BLaER1 treated with 17β-estradiol and CSF1 and Interleukin-3, amounts not matched to agents 10 nM and 100 nM (cell line): Measurements from ENCODE around the gene NELL1.
A peak's percentile ranks its signal among the peaks of the same experiment; 100 is the strongest.

ENCODE experiments used
- H3K27ac ChIP-seq, 11 experiments: shearing (Covaris generic); formaldehyde crosslinking; 2 replicates each; pipeline ENCODE4 v1.8.1; 2022
- H3K27me3 ChIP-seq, 11 experiments: shearing (Covaris generic); formaldehyde crosslinking; 2 replicates each; pipeline ENCODE4 v1.8.1; 2022
- H3K36me3 ChIP-seq, 11 experiments: shearing (Covaris generic); formaldehyde crosslinking; 2 replicates each; pipeline ENCODE4 v1.8.1; 2022
- H3K4me1 ChIP-seq, 10 experiments: shearing (Covaris generic); formaldehyde crosslinking; 2 replicates each; pipeline ENCODE4 v1.8.1; 2022
- H3K4me2 ChIP-seq, 11 experiments: shearing (Covaris generic); formaldehyde crosslinking; 2 replicates each; pipeline ENCODE4 v1.8.1; 2022
- H3K4me3 ChIP-seq, 10 experiments: shearing (Covaris generic); formaldehyde crosslinking; 2 replicates each; pipeline ENCODE4 v1.8.1; 2022
- H3K9ac ChIP-seq, 11 experiments: shearing (Covaris generic); formaldehyde crosslinking; 2 replicates each; pipeline ENCODE4 v1.8.1; 2022
- H3K9me3 ChIP-seq, 11 experiments: shearing (Covaris generic); formaldehyde crosslinking; replicated peaks in 1 of 11; 2 replicates each; pipeline ENCODE4 v1.8.1; 2022
- H4K20me1 ChIP-seq, 11 experiments: shearing (Covaris generic); formaldehyde crosslinking; 2 replicates each; pipeline ENCODE4 v1.8.1; 2022
- Cebpa-rat ChIP-seq, 11 experiments: shearing (Covaris generic); IDR thresholded peaks; 2 replicates each; pipeline ENCODE4 v1.8.1; 2022

Gene NELL1

DNA sequence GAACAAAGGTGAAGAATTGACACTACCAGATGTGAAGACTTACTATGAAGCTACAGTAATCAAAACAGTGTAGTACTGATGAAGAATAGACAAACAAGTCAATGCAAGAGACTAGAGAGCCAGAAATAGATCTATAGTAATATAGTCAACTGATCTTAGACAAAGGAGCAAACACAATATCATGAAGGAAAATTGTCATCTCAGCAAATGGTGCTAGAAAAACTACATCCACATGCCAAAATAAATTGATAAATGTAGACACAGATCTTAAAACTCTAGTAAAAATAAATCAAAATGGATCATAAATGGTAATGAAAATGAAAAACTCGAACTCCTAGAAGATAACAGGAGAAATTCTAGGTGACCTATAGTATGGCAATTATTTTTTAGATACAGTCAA is 609.5 kb downstream of the NELL1 start:
- Histone ChIP-seq H3K9ac (no peak overlapping the region), H4K20me1 (no peaks in the 10 kb centered on the region), H3K4me2 (no peak overlapping the region), H3K27me3 (no peaks in the 10 kb centered on the region), H3K4me1 (no peaks in the 10 kb centered on the region), H3K4me3 (no peak overlapping the region), H3K27ac (no peak overlapping the region), H3K36me3 (no peaks in the 10 kb centered on the region), H3K9me3 (no peaks in the 10 kb centered on the region)
- no peak for TF ChIP-seq Cebpa-rat (IDR thresholded peaks at IDR 0.05)

GRCh38 chr11:21285104-21285503 is 615.7 kb downstream of the NELL1 start:
- no peak overlapping the region for H3K27ac ChIP-seq
- no peak for TF ChIP-seq Cebpa-rat (IDR thresholded peaks at IDR 0.05)
- H3K4me3 ChIP-seq: no peak overlapping the region
- no peak overlapping the region for H3K9ac ChIP-seq
- no peak overlapping the region for H3K4me2 ChIP-seq
- no peaks in the 10 kb centered on the region for H4K20me1 ChIP-seq
- no peaks in the 10 kb centered on the region for H3K36me3 ChIP-seq
- peaks cover 0 to 8% (median 0%) of the 10 kb centered on the region in 11 experiments; a peak in 1 of 22 replicates for H3K9me3 ChIP-seq
- no peaks in the 10 kb centered on the region for H3K4me1 ChIP-seq
- H3K27me3 ChIP-seq: no peaks in the 10 kb centered on the region

DNA sequence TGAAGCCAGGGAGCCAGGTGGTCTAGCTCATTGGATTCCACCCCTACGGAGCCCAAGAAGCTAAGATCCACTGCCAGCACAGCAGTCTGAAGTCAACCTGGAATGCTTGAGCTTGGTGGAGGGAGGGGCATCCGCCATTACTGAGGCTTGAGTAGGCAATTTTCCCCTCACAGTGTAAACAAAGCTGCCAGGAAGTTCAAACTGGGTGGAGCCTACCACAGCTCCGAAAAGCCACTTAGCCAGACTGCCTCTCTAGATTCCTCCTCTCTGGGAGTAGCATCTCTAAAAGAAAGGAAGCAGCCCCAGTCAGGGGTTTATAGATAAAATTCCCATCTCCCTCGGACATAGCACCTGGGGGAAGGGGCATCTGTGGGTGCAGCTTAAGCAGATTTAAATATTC is 620.3 kb downstream of the NELL1 start:
- Histone ChIP-seq H3K36me3 (no peaks in the 10 kb centered on the region), H3K4me3 (no peak overlapping the region), H3K4me2 (no peak overlapping the region), H3K27me3 (no peaks in the 10 kb centered on the region), H3K9me3 (peaks cover 0 to 8% (median 0%) of the 10 kb centered on the region in 11 experiments; a peak in 1 of 22 replicates), H3K9ac (no peak overlapping the region), H3K27ac (no peak overlapping the region), H4K20me1 (no peaks in the 10 kb centered on the region), H3K4me1 (no peaks in the 10 kb centered on the region)
- no peak for TF ChIP-seq Cebpa-rat (IDR thresholded peaks at IDR 0.05)

DNA sequence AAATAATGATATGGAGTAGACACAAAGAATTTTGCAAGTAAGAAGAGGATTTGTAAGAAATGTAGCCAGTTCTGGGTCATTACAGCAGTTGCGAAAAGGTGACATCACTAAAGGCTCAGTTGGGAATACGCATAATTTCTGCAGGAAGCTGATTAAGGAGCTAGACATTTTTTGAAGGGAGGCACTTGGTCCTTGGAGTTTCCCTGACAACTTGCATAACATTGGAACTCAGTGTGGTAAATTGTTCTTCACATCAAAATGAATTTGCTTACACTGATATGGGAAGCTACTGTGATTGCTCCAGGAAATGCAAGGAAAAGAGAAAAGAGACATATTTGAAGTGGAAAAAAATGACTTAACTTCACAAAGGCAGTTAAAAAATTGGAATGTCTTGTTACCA is 626.1 kb downstream of the NELL1 start:
- no peak for TF ChIP-seq Cebpa-rat (IDR thresholded peaks at IDR 0.05)
- Histone ChIP-seq H3K4me2 (no peak overlapping the region), H3K9ac (no peak overlapping the region), H3K4me3 (no peak overlapping the region), H3K27ac (no peak overlapping the region), H3K27me3 (no peaks in the 10 kb centered on the region), H3K36me3 (no peaks in the 10 kb centered on the region), H4K20me1 (no peaks in the 10 kb centered on the region), H3K9me3 (0 out of 22 replicates have a peak, but pooled peaks cover 0 to 5% (median 0%) of the 10 kb centered on the region in 11 experiments), H3K4me1 (no peaks in the 10 kb centered on the region)

DNA sequence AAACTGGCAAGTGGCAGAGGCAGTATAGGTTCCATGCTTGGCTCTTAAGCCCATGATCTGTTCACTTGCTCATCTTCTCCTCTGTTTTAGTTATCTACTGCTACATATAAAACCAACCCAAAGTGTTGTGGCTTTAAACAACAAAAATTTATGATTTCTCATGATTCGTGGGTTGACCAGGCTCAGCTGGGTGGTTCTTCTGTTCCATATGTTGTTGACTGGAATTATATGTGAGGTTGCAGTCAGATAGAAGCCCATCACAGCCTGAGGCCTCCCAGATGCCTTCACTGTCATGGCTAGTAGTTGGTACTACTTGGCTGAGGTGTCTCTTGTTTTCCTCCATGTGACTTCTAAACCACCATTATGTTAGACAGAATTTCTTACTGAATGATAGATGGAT is 632.6 kb downstream of the NELL1 start:
- no peak overlapping the region for H3K27ac ChIP-seq
- H3K4me3 ChIP-seq: no peak overlapping the region
- no peaks in the 10 kb centered on the region for H4K20me1 ChIP-seq
- H3K9me3 ChIP-seq: peaks cover 0 to 12% (median 7%) of the 10 kb centered on the region in 11 experiments; a peak in 14 of 22 replicates
- no peak overlapping the region for H3K9ac ChIP-seq
- H3K27me3 ChIP-seq: no peaks in the 10 kb centered on the region
- H3K36me3 ChIP-seq: no peaks in the 10 kb centered on the region
- no peaks in the 10 kb centered on the region for H3K4me1 ChIP-seq
- H3K4me2 ChIP-seq: no peak overlapping the region
- TF ChIP-seq Cebpa-rat (IDR thresholded peaks at IDR 0.05): no peak

- Histone ChIP-seq H3K9me3 (peaks cover 0 to 10% (median 4%) of the 10 kb centered on the region in 11 experiments; a peak in 14 of 22 replicates), H4K20me1 (no peaks in the 10 kb centered on the region)
- TF ChIP-seq Cebpa-rat (IDR thresholded peaks at IDR 0.05): no peak
These were observed 637.5 kb downstream of the NELL1 start for GRCh38 chr11:21306739-21307358.

DNA sequence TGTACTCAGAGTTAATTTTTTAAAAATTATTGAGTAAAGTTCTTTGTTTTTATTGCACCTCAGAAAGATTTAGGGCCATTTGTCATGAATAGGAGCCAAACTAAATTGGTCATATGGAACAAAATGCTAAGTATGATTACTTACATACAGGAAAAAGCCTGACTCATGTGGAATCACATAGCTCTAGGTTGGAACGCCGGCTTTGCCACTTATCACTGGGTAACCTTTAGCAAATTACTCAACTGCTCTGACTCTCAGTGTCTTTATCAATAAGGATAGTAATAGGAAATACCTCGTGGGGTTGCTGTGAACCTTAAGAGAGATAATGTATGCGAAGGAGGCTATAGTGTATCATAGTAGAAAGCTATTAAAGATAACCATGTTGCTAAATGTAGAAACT is 638.5 kb downstream of the NELL1 start:
- no peak for TF ChIP-seq Cebpa-rat (IDR thresholded peaks at IDR 0.05)
- no peaks in the 10 kb centered on the region for H3K9me3 ChIP-seq
- H3K4me2 ChIP-seq: peak overlapping the region in 3 of 11 experiments; percentile 4 to 32 (median 18); a peak in 3 of 22 replicates
- no peak overlapping the region for H3K4me3 ChIP-seq
- no peaks in the 10 kb centered on the region for H3K27me3 ChIP-seq
- no peak overlapping the region for H3K9ac ChIP-seq
- H4K20me1 ChIP-seq: no peaks in the 10 kb centered on the region
- H3K4me1 ChIP-seq: peaks cover 0 to 11% (median 5%) of the 10 kb centered on the region in 10 experiments; a peak in 8 of 20 replicates
- H3K36me3 ChIP-seq: no peaks in the 10 kb centered on the region
- H3K27ac ChIP-seq: no peak overlapping the region

More at GRCh38 chr11:21306739-21307358, 637.5 kb downstream of the NELL1 start:
- Histone ChIP-seq H3K36me3 (no peaks in the 10 kb centered on the region), H3K4me2 (no peak overlapping the region), H3K4me3 (no peak overlapping the region), H3K27me3 (no peaks in the 10 kb centered on the region), H3K27ac (no peak overlapping the region), H3K4me1 (peaks cover 0 to 11% (median 5%) of the 10 kb centered on the region in 10 experiments; a peak in 8 of 20 replicates), H3K9ac (no peak overlapping the region)

DNA sequence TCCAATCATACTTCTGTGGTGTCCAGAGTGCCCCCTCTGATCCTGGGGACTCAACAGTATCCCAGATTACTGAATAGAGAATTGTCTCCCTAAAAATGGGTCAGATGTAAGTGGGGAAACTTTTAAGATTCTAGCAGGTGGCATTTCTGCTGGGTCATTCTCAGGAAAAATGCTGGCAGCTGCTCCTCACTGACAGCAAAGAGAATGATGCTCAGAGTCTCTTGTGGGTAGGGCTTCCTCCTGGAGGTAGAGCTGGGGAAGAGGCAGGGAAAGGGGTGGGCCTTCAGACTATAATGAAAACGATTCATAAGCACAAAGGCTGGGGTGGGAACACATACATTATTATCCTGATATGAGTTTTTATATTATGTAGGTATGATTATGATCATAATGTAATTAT is 647.2 kb downstream of the NELL1 start:
- H3K27me3 ChIP-seq: no peaks in the 10 kb centered on the region
- TF ChIP-seq Cebpa-rat (IDR thresholded peaks at IDR 0.05): no peak
- no peaks in the 10 kb centered on the region for H4K20me1 ChIP-seq
- no peak overlapping the region for H3K9ac ChIP-seq
- no peaks in the 10 kb centered on the region for H3K9me3 ChIP-seq
- no peaks in the 10 kb centered on the region for H3K36me3 ChIP-seq
- H3K4me2 ChIP-seq: no peak overlapping the region
- no peak overlapping the region for H3K4me3 ChIP-seq
- no peaks in the 10 kb centered on the region for H3K4me1 ChIP-seq
- no peak overlapping the region for H3K27ac ChIP-seq

GRCh38 chr11:21321072-21321471 is 651.7 kb downstream of the NELL1 start:
- H3K27ac ChIP-seq: no peak overlapping the region
- no peaks in the 10 kb centered on the region for H3K9me3 ChIP-seq
- H3K4me1 ChIP-seq: no peaks in the 10 kb centered on the region
- H3K36me3 ChIP-seq: no peaks in the 10 kb centered on the region
- no peaks in the 10 kb centered on the region for H4K20me1 ChIP-seq
- no peaks in the 10 kb centered on the region for H3K27me3 ChIP-seq
- H3K9ac ChIP-seq: no peak overlapping the region
- no peak overlapping the region for H3K4me3 ChIP-seq
- H3K4me2 ChIP-seq: no peak overlapping the region
- no peak for TF ChIP-seq Cebpa-rat (IDR thresholded peaks at IDR 0.05)

GRCh38 chr11:21321530-21321929 is 652.1 kb downstream of the NELL1 start:
- no peaks in the 10 kb centered on the region for H3K9me3 ChIP-seq
- H3K4me3 ChIP-seq: no peak overlapping the region
- TF ChIP-seq Cebpa-rat (IDR thresholded peaks at IDR 0.05): no peak
- H3K4me1 ChIP-seq: no peaks in the 10 kb centered on the region
- no peaks in the 10 kb centered on the region for H3K27me3 ChIP-seq
- H4K20me1 ChIP-seq: no peaks in the 10 kb centered on the region
- H3K9ac ChIP-seq: no peak overlapping the region
- H3K4me2 ChIP-seq: no peak overlapping the region
- no peaks in the 10 kb centered on the region for H3K36me3 ChIP-seq
- no peak overlapping the region for H3K27ac ChIP-seq
